Kidney capillary endothelial cell (primary cell): Measurements from ENCODE around the gene PDXP.

Experiments used
- DNase-seq: peaks from one replicate; pipeline ENCODE4 v3.0.0-alpha.2; 2018; ENCODE audit warnings: low spot score

PDXP gene

DNA sequence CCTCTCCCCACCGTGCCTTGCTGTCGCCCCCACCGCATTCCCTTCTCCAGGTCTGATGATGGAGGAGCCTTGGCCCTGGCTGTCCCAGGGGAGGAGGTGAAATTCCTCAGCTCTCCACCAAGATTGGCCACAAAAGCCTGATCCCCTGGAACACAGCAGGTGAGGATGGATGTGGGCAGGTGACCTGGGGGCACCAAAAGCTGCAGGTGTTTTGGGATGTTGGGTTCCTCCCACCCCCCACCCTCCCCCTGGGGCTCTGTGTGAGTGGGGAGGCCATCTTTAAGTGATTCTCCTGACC is 39.0 kb downstream of the PDXP start:
- no peak for DNase-seq

DNA sequence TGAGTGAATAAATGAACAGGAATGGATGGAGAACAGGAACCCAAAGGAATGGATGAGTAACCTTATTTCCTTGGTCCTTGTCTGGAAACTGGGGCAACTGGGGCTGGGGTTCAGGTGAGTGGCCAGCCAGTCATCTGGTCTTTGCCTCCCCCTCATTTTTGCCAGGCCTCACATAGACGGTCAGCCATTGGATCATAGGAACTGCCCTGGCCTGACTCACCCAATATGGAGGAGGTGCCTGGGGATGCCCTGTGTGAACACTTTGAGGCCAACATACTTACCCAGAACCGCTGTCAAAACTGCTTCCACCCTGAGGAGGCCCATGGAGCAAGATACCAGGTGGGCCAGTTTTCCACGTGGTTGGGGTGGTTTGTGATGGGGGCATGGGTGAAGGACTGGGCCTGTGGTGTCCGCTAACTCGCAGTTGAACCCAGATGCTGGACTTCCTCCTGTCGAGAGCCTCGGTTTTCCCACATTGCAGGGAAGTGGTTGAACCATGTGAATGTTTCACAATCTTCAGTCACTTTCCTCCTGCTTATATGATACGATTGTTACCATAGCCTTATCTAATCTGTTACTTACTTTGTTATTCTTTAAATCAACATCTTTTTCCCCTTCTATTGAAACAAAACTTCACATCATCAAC is 42.7 kb downstream of the PDXP start:
- DNase-seq: no peak

GRCh38 chr22:37703906-37704305 is 45.4 kb downstream of the PDXP start:
- DNase-seq: no peak

- no peak for DNase-seq
Observed at GRCh38 chr22:37704645-37705044, 46.1 kb downstream of the PDXP start.

GRCh38 chr22:37705205-37705604 is 46.7 kb downstream of the PDXP start:
- DNase-seq: no peak

GRCh38 chr22:37708580-37709444 is 50.3 kb downstream of the PDXP start:
- DNase-seq: peak; percentile 54

DNA sequence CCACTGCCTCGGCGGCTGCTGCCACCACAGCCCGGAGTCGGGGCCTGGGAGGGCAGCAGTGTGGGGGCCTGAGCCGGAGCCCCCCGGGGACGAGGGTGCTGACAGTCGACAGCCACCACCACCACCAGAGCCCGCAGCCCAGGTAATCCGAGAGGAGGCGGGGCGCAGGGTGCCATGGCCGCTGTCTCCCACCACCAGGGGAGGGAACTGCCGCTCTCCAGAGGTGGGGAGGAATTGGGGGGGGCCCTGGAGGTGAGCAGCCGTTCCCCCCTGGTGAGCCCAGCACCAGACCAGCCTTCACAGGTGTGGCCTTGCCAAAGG is 50.9 kb downstream of the PDXP start:
- no peak for DNase-seq

GRCh38 chr22:37710675-37711074 is 52.2 kb downstream of the PDXP start:
- no peak for DNase-seq

DNA sequence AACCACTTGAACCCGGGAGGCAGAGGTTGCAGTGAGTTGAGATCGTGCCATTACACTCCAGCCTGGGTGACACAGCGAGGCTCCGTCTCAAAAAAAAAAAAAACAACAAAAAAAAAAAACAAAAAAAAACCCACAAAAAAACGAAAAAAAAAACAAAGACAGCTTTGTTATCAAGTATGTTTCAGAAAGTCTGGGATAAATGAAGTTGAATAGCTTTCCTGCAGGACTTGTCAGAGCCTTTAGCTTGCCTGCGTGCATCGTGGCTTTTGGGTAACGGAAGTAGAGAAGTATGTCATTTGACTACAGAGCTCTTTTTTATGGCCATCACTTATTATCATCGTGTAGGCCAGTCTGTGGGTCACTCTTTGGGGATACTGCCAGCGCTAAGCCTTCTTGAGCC is 53.0 kb downstream of the PDXP start:
- no peak for DNase-seq

DNA sequence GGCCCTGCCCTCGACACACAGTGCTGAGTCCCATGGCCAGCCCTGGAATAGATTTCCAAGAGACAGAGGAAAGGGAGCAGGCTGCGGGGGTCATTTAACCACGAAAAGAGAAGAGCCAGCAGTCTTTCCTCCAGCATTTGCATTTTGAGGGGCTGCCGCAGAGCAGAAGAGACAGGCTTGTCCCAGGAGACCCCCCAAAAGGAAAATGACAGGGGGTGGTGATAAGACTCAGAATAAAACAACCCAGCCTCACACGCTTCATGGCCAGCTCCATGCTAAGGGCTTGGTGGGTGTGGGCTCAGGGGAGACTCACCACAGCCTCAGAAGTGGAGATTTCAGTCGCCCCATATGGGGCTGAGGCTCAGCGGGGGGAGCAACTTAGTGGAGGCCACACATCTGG is 55.2 kb downstream of the PDXP start:
- no peak for DNase-seq

GRCh38 chr22:37714634-37715033 is 56.1 kb downstream of the PDXP start:
- DNase-seq: no peak

GRCh38 chr22:37715760-37716159 is 57.2 kb downstream of the PDXP start:
- no peak for DNase-seq
